COR-L47 (cell line): ENCODE results near the gene SIAH3.

Experiments
- DNase-seq: peaks from one replicate; lab custom pipeline; 2025; lab: John Stamatoyannopoulos, UW

The SIAH3 gene

DNA sequence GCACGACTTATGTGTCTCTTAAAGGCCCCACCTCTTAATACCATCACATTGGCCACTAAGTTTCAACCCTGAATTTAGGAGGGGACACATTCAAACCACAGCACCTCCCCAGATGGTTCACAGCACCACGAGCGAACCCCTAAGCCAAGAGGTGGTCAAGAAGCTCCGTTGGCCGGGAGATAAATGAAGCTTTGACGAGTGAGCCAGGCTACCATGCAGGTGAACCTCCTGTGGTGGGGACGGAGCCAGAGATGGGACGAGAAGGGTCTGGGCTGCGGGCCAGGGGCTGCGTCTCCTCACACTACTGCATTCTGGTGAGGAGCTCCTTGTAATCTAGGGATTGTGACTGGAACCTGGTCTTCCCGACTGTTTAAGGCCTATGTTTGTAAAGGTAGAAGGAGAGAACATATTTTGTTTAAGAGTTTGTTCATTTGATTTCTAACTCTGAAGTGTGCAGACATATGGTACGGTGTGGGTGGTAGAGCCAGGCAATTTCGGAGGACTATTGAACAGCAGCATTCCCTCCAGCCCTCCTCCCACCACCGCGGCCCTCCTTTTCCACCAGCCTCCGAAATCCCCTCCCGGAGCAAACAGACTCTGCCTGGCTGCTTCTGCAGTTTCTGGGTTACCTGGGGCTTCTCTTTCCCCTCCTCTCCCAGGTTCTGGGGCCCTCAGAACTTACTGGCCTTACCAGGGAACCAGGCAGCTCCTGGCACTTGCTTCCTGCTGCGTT is 31.3 kb downstream of the SIAH3 start:
- no peak for DNase-seq

DNA sequence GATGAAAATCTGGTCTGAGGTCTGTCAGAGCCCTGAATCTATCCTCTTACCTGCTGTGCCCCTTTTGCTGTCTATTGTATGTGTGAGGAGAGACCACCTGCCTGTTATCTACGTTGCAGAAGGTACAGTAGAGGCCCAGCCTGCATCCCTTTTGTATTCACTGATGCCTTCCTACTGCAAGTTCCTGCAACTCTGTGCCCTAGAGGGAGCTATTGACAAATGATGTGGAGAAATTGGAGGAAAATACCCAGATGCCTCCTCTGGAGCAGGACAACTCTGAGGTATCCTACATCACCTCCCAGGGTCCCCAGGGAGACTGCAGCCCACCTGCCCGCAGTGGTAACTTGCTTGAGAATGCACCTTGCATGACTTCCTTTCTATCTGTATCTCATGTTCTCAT is 33.7 kb downstream of the SIAH3 start:
- peak; percentile 4 for DNase-seq

DNA sequence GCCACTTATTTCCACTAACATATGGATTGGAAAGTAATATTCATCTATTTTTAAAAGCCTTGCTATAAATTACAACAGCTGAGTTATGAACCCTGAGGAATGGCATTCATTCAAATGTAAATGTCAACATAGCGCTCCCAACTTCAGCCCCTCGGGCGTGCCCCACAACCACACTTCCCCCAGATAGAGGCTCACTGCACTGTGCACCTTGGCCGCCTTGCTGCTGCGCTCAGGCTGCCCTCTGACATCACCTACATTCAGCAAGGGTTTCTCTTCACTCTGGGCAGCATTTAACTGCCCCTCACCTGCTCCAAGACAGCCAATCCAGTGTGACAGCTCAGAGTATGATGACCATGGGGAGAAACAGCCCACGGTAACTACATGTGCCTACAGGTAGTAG is 35.1 kb downstream of the SIAH3 start:
- no peak for DNase-seq

DNA sequence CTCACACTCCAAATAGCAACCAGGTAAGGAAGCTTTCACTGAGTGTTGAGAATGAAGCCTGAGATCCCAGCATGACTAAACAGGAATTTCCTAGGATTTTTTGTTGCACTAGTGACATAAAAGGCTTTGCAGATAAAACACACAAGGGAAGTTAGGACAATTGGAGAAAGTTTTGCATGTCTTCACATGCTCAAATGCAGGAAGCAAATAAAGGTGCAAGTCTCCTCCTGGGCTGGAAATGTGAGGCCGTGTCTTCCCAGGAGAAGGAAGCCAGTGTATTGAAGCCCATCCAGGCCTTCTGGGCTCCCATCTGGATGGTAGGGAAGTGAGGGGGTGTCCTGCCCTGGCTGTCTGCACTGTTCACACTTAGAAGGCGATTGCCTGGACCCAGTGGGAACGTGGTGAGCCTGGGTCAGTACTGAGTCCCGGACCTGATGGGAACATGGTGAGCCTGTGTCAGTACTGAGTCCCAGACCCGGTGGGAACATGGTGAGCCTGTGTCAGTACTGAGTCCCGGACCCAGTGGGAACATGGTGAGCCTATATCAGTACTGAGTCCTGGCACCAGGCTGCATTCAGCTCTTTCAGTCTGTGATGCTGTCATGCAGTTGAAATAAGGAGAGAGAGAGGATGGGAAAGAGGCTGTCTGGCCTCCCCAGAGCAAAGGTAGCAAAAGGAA is 38.7 kb downstream of the SIAH3 start:
- no peak for DNase-seq

DNA sequence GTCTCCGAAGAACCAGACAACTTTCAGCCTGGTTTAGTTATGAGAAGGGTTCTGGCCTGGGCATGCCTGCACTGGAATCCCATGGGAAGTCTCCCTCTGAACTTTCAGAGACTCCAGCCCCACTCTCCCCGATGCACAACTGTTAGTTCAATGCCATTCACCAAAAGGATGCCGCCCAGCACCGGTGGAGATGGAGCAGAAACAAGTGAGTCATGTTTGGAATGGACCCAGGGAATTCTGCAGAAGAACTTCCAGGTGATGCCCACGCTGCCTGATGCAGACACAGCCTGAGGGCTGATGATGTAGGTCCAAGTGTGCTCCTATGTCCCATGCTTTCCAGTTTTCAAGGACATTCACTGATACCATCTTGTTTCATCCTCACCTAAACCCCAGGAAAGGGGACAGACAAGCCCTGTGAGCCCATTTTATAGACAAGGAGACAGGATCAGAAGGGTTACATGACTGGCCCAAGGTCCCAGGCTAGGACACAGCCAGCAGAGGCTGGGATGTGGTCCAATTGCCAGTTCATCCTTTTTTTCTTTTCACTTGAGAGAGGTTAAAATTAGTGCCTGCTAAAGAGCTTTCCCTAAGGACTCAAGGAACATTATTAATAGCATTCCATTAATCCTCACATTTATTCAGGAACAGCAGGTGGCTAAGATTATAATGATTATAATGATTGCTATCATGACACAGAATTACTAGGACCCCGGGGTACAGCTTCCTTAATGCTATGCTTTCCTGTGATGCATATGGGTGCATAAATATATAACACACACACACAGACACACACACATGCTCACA is 39.5 kb downstream of the SIAH3 start:
- DNase-seq: no peak

DNA sequence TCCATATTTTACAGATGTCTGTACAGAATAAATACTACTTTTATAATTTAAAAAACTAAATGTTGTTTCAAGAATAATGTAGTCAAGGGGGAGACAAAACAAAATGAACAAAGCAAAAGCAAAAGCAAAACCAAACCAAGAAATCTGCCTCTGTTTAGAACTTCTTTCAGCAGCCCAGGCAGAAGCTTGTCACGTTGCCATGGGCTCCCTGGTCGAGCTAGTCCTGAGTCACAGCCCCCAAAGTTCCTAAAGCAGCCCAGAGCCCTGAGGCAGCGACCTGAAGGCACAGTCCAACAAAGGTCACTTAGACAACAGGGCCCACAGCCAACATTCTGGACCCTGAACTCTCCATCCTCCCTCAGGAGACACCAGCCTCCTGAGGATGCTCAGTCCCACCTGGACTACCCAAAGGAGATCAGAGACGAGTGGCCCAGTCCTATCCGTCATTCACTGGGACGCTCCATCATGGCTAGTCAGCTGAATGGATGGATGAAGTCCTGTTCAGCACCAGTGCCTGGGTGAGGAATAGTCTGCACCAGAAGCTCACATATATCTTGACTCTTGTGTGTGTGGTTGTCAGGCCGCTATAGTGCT is 41.7 kb downstream of the SIAH3 start:
- no peak for DNase-seq

DNA sequence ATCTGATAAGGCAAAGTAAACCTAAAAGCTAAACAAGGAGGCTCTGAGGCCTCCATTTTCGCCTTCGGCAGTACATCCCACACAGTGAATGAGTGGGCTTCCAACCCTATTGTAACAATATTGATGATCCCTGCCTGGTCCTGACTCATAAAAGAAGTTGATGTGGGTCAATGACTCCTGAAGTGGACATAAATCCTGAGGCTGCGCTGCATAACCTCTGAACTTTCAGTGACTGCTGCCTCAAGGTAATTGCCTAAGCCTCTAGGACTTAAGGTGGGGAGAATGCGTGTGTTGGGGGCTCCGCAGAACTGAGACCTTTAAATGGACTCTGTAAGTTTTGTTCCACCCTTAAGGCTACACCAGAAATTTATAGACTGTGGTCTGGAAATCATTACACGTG is 42.6 kb downstream of the SIAH3 start:
- DNase-seq: no peak

DNA sequence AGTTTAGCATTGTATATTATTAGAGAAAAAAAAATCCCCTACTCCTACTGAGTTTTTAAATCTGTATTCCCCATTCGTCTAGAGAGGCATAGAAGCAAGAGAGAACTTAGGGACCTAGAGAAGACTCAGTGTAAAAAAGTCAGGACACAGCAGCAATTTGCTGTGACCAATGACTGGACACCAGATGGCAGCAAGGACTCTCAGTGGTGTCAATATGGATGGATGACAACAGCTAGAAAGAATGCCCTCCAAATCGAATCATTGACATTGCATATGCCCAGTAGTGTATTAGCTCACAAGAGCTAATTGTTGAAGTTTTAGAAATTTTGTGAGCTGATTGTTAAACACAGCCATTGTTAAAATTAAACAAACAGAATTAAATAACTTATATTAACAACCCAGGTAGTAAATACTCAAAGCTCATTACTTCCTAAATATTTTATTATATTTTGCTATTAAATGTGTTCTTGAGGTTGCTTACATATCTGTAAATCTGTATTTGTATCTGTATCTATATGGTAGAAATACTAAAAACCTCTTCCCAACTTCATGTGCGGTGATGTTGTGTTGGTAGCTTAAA is 43.9 kb downstream of the SIAH3 start:
- DNase-seq: peak; percentile 52

DNA sequence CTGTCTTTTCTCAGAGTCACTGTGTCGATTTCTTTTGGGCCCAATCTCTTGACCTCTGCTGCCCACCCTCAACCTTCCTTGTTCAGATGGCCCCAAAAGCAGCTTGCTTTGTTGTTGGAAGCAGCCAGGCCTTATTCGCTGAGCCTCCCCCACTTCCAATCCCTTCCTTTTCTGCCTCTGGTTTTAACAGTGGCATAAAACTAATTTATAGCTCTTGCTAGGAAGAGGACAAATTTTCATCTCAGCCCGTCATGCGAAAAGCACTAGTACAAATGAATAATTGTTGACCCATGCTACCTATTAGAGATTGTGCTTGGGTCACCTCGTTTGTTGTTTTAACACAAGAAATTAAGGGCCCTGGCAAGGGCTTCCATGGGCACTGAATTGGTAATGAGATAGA is 51.1 kb downstream of the SIAH3 start:
- DNase-seq: no peak

DNA sequence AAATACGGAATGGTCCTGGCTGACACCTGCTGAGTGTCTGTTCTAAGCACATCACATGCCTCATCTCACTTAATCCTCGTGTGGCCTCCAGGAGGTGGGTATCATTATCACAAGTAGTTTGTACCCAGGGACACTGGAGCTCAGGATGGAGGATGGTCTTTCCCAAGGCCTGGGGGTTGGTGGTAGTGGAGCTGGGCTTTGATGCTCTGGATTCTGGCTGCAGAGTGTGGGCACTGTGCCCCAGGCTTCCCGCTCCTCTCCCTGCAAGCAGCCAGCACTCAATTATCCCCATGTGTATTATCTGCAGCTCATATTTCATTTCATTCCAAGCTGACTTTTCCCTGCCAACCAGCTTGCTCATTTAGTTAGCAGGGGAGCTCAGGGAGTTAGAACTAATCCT is 52.1 kb downstream of the SIAH3 start:
- no peak for DNase-seq

DNA sequence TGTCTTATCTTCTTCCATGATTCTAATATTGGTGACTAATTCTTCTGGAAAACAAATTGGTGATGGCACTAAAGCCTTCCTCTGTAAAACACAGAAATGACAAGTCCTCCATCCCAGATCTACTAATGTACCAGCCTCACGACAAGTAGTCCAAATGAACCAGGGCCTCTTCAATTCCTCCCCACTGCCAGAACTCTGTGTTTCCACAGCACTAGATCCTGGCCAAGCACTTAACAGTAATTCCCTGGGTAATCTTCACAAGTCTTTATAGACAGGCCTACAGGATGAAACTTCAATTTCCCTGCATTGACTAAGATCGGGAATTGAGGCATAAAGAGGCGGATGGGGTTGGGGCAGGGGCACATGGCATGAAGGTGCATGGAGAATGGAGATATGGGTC is 52.7 kb downstream of the SIAH3 start:
- DNase-seq: no peak

DNA sequence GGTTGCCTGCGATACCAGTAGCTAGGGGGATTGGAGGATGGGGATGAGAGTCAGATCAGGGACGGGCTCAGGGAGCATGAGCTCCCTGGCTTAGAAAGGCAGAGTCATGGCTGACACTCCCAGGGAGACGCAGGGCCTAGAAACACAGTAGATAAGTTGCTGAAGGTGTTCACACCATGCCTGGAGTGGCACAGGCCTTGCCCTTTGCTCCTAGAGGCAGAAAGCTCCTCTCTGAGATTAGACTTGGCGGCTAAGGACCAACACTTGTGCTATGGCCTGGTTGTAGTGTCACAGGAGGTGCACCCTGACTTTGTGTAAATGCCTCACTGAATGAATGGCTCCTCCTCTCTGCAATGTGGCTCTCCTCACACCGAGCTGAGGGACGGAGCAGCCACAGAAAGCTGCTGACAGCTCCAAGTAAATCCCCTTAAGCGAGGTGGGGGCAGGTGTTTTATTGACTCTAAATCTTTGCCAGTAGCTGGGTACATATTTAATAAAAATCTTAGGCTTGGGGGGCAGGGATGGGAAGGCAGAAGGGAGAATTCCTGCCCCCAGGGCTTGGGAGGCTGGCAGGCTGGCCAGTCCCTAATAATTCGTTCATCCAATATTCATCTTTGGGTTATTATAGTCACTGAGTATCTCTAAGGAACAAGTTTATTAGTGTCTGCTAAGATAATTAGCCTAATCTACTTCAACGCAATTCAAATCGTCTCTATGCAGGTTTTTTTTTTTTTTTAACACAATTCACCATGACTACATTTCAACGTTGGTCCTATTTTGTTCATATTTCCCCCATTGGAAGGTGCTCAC is 54.9 kb downstream of the SIAH3 start:
- DNase-seq: no peak

DNA sequence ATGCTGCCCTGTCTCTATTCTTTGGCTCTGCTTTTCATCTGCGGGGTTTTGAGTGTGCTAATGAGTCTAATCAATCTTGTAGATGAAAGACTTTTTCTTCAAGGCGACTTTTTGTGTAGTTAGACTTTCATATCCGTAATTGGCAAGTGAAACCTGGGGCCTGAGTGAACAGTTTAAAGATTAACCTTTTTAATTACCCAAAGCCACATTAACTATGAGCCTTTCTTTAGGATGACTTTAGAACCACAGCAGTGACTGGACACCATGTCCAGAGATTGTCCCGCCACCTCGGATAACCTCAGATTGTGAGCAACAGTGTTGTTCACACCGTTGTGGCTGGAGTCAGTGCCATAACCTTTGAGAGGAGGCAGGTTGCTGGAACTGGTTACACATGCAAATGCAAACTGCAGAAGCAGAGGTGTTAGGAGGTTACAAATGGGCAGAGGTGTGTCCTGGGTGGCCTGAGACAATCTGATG is 58.7 kb downstream of the SIAH3 start:
- no peak for DNase-seq

DNA sequence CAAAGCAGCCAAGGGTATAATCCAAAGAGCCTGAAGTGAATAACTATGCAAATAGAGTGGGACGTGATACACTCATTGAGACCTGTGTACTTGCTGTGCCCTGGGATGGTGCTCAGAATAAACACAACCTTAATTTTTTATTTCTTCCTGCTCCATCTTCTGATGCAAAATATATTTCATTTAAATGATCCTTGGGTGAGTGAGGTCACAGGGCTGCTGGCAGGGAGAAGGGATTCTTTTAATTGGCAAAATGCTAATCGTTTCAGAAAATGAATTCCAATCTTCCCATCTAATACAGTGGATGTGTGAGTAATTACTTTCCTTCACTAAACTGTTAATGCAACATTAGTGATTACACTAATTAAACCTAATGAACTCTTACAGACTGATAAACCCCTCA is 63.5 kb downstream of the SIAH3 start:
- no peak for DNase-seq

DNA sequence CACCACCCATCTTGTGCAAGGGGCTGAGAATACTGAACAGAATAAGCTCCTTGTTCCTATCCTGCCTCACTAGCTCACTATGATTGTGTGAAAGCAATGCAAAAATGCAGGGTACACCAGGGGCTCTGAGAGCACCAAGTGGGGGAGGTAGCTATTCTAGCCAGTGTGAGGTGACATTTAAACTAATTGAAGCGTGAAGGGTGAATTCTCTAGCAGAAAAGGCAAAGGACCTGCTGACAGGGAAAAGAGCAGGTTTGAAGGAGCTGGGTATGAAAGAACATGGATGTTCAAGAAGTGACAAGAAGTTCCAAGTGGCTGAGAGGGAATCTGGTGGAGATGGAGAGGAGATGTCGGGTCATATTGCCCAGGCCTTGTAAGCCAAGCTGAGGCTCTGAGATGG is 64.2 kb downstream of the SIAH3 start:
- DNase-seq: no peak

DNA sequence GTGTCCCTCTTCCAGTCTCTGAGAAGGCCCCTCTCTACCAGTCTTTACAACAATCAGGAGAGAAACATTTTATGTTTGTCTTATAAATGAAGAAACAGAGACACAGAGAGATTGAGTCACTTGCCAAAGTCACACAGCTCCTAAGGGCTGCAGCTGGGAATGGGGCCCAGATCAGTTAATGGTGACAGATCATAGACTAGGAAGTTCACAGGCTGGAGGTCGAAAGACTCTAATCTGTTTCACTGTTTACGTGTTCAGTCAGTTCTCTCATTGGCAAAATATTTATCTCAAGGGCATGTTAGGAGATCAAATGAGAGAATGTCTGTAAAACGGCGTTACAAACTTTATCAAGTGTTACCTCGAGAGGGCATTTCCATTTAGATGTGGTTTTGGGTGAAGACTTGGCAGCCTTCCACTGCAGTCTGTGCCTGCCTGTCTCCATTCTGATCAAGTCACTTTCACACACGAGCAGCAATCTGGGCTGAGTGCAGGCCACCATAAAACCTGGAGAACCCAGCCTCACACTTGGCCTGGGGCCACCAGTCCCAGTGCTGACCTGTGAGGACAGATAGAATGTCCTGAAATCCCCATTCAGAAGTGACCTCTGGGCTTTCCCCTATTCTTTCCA is 65.1 kb downstream of the SIAH3 start:
- DNase-seq: no peak

DNA sequence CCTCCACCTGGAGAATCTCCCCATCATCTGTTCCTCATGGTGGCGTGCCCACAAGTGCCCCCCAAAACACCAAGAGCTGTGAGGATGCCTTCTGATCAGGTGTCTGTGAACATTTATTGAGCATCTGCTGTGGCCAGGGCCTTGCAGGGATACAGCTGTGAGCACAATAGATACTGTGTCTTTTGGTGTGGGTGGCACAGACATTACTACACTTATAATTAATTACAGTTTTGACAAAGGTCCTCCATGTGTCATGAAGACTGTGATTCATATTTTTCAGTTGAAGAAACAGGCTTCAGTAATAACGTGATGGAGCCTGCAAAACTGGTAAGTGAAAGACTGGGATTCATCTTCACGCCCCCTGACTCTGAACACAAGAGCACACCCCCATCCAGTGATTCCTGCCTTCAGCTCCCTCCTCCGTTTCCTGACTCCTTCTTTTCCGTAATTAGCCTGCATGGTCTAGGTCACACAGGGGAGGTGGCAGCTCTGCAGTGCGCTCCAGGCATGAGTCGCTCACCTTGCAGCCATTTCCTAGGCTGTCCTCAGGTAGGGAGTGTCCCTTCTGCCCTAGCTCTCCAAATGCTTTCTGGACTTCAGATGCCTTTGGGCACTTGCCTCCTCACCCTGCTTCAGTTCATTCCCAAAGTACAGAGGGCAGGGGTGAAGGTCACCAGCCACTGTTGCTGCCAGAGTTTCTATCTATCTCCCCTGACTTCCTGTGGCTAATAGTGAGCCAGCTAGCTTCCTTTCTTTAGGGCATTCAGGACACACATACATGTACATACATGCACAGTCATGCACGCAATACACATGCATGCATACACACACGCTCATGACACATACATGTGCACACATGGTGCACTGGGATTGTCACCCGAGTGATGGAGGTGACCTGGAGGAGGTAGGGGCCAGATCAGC is 66.5 kb downstream of the SIAH3 start:
- DNase-seq: no peak

DNA sequence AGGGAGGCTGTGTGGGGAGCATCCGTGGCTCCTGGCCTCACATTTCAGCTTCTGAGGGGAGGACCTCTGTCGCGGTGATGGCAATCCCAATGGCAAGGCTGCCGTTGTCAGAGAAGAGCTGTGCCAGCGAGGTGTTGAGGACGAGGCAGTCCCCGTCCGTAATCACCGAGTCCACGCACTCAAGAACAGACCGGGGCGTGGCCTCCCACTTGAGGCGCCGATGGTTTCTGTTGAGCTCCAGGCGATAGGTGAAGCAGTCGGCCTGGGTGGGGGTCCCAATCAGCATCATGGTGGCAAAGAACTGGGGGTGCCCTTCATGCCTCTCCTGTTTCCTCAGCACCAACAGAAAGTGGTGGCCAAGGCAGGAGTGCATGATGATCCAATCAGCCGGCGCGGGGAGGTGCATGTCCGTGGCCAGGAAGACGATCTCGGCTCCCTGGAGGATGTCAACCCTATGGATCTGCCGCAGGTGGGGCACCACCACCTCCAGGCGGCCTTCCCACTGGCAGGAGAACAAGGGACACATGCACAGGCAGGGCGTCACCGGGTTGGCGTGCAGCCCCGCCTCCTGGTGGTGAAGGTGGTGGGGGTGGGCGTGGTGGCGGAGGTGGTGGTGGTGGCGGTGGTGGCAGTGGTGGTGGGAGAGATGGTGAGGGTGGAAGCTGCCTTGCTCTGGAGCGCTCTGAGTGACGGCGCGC is 68.1 kb downstream of the SIAH3 start:
- DNase-seq: no peak
